Measurements from ENCODE around the gene CSMD2. TPM values are rescaled to one million over a fixed set of nuclear protein-coding genes. Genes with fewer than 3 reads are reported as not detected.

Gene CSMD2
- total and polyA plus RNA-seq, 2 of the 8 experiments (the other 6 are each of a cell fraction or from before 2014, with no cell fraction given), result 7.0 to 14.7 TPM

DNA sequence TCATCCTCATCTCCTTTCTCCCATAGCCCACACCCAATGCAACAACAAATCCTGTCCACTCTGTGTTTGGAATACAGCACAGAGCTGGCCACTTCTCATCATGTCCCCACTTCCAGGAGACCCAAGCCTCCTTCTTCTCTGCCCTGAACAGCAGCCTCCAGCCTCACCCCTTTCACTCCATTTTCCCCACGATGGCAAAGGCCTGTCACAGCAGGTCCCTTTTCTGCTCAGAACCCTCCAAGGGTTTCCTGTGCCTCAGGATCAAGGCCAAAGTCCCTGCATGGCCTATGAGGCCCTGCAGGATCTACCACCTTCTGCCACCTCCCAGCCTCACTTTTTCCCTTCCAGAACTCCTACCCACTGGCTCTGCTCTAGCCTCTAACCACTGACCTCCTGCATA is 78.5 kb downstream of the CSMD2 start:
- Histone ChIP-seq H2BK5ac (ENCODE audit: low read depth, low read length) (no peak overlapping the region), H3K9me3 (ENCODE audit: insufficient read depth in 2 of 2, low read depth in 1 of 2, low read length in 1 of 2) (peaks cover 5 to 15% of the 10 kb centered on the region in 2 experiments; a peak in 2 of 4 replicates), H3K4me1 (replicated peaks in 1 of 4; ENCODE audit: control insufficient read depth in 3 of 4, insufficient read depth in 4 of 4, low read length in 3 of 4) (no peaks in the 10 kb centered on the region), H3K27me3 (replicated peaks in 1 of 4; ENCODE audit: control insufficient read depth in 3 of 4, extremely low read depth in 1 of 4, insufficient read depth in 3 of 4, low read length in 3 of 4) (no peaks in the 10 kb centered on the region; a peak in 1 of 7 replicates), H4K8ac (ENCODE audit: extremely low read depth, insufficient read depth, low read length) (no peak overlapping the region), H3K9ac (replicated peaks in 1 of 4; ENCODE audit: extremely low read depth in 1 of 4, low read depth in 3 of 4, low read length in 3 of 4) (no peak overlapping the region), H3K27ac (ENCODE audit: low read depth, low read length) (no peak overlapping the region), H3K23me2 (ENCODE audit: low read depth, low read length) (no peaks in the 10 kb centered on the region; the same call in 1 of the 2 replicates), H3K23ac (ENCODE audit: insufficient read length) (no peak overlapping the region), H3K4ac (replicated peaks; ENCODE audit: insufficient read length, low read depth, low read length) (no peak overlapping the region), H3K56ac (replicated peaks; ENCODE audit: insufficient read length, low read depth, low read length) (no peak overlapping the region), H2BK120ac (replicated peaks; ENCODE audit: low read depth, low read length) (no peak overlapping the region), H4K20me1 (replicated peaks in 1 of 2; ENCODE audit: control insufficient read depth in 1 of 2, insufficient read depth in 2 of 2, low read length in 2 of 2) (peaks cover 0 to 1% of the 10 kb centered on the region in 2 experiments), H3K79me1 (ENCODE audit: low read depth, low read length) (peaks cover 10% of the 10 kb centered on the region; the same call in 1 of the 2 replicates), H4K5ac (ENCODE audit: insufficient read length, low read depth, low read length) (no peak overlapping the region), H3K79me2 (ENCODE audit: control insufficient read depth in 1 of 2, insufficient read depth in 2 of 2, low read length in 2 of 2) (peaks cover 0 to 27% of the 10 kb centered on the region in 2 experiments; a peak in 2 of 4 replicates), H3K14ac (ENCODE audit: insufficient read length) (no peak overlapping the region), H2AK5ac (ENCODE audit: low read depth, low read length) (no peak overlapping the region), H3K36me3 (ENCODE audit: control insufficient read depth in 2 of 4, insufficient read depth in 4 of 4, low read length in 3 of 4) (peaks cover 0 to 9% (median 4%) of the 10 kb centered on the region in 4 experiments; a peak in 5 of 8 replicates), H4K91ac (replicated peaks; ENCODE audit: insufficient read length, low read length) (no peak overlapping the region), H3K4me2 (ENCODE audit: insufficient read depth in 1 of 2, low read depth in 2 of 2, low read length in 2 of 2) (no peak overlapping the region), H2BK12ac (ENCODE audit: low read depth, low read length) (no peak overlapping the region), H2BK20ac (ENCODE audit: low read length) (no peak overlapping the region), H3K18ac (ENCODE audit: extremely low read depth, low read length) (no peak overlapping the region), H2BK15ac (ENCODE audit: low read length) (no peak overlapping the region), H2AFZ (ENCODE audit: low read length) (no peak overlapping the region), H3K4me3 (ENCODE audit: extremely low read depth in 1 of 4, insufficient read depth in 2 of 4, low read depth in 3 of 4, low read length in 4 of 4) (no peak overlapping the region)
- POLR2A ChIA-PET (ENCODE audit: partially characterized antibody), result no interaction called here
- CTCF ChIA-PET (ENCODE audit: partially characterized antibody), result interaction anchor here (0.9 to 1.4 kb wide), 3 partner anchors 28 to 72 kb away, joined by 3 to 4 read pairs (median 4); no protein-coding TSS in a partner anchor
- TF ChIP-seq KDM4A (IDR thresholded peaks at IDR 0.05; ENCODE audit: low read depth, low read length, severe bottlenecking) (no peak), TBP (IDR thresholded peaks at IDR 0.05; ENCODE audit: low read depth, low read length) (no peak), ASH2L (IDR thresholded peaks at IDR 0.05; ENCODE audit: low read length) (no peak)
- 76% methylated on average over 1 of the region's 1 CpG; no CpG with 5 or more reads in 1 of the 2 experiments for WGBS, 2 experiments (ENCODE audit: extremely low coverage in 1 of 2, insufficient coverage in 1 of 2, insufficient read length in 1 of 2, insufficient replicate concordance in 2 of 2, low coverage in 1 of 2, low lambda C conversion rate in 2 of 2, missing lambda C conversion rate in 1 of 2)
- FAIRE-seq (no peak), DNase-seq (ENCODE audit: low read depth in 1 of 2, low spot score in 2 of 2) (no peak)
